ENCODE results near the gene NPY4R.
"Not testable (repeated sequence)": the region's sequence is repeated elsewhere in the genome, so short reads cannot be mapped to it uniquely, and the experiment has no call there.

The NPY4R gene

GRCh38 chr10:46451365-46451764 is 14.4 kb downstream of the NPY4R start:
- DNase-seq: not testable (repeated sequence)

- DNase-seq: not testable (repeated sequence)
Measured at GRCh38 chr10:46450829-46451228, 14.9 kb downstream of the NPY4R start.

GRCh38 chr10:46447439-46447838 is 18.3 kb downstream of the NPY4R start:
- DNase-seq: not testable (repeated sequence)

- not testable (repeated sequence) for DNase-seq
Measured at GRCh38 chr10:46445389-46446122, 20.2 kb downstream of the NPY4R start.

GRCh38 chr10:46443422-46443821 is 22.3 kb downstream of the NPY4R start:
- DNase-seq: not testable (repeated sequence)

- not testable (repeated sequence) for DNase-seq
Measured at GRCh38 chr10:46442706-46443275, 23.0 kb downstream of the NPY4R start.

GRCh38 chr10:46441837-46442278 is 23.9 kb downstream of the NPY4R start:
- DNase-seq: not testable (repeated sequence)

GRCh38 chr10:46440942-46441341 is 24.8 kb downstream of the NPY4R start:
- not testable (repeated sequence) for DNase-seq

GRCh38 chr10:46423550-46423949 is 42.2 kb downstream of the NPY4R start:
- DNase-seq: not testable (repeated sequence)

GRCh38 chr10:46419570-46420379 is 46.0 kb downstream of the NPY4R start:
- not testable (repeated sequence) for DNase-seq

GRCh38 chr10:46418283-46418682 is 47.5 kb downstream of the NPY4R start:
- not testable (repeated sequence) for DNase-seq

GRCh38 chr10:46415291-46415690 is 50.5 kb downstream of the NPY4R start:
- DNase-seq: not testable (repeated sequence)

GRCh38 chr10:46412665-46413064 is 53.1 kb downstream of the NPY4R start:
- not testable (repeated sequence) for DNase-seq

- DNase-seq: not testable (repeated sequence)
Measured at GRCh38 chr10:46411123-46411522, 54.6 kb downstream of the NPY4R start.
